ENCODE data around the gene CDK1.

DNA sequence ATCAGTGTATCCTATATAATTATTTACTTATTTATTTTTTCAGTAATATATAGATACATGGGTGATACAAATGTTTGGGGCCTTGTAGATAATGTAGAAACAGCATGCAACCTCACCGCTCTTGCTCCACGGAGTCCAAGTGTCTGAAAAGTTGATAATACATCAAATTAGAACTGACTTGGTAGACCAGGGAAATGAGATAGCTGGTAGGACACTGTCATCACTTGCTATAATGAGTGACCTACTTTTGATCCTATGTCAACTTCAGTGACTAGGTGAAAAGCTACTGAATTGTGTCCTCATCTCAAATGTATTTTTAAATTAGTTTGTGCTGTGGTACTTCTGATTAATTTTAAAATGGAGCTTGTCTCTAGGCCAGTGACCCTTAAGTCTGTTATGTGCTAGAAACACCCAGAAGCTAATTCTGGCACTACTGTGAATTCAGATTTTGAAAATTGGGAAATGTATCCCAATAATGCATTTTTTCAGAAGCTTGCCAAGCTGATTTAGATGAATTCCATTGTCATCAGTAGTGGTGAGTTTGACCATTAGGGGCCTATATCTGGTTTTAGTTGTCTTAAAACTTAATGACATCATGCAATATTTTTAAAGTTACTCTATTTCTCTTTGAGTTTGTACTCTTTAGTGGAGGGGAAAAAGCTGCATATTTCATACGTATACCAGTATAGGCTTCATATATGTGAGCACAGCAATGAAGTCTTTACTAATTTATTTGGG is 17.4 kb downstream of the CDK1 start:
- no peak for TF ChIP-seq POLR2AphosphoS5 (IDR thresholded peaks at IDR 0.05)
- no peak for TF ChIP-seq CTCF (IDR thresholded peaks at IDR 0.05)
- TF ChIP-seq POLR2A (IDR thresholded peaks at IDR 0.05), result no peak
